Mesothelial cell of epicardium (in vitro differentiated cells): ENCODE data around the gene LCN9. TPM values are rescaled to one million over a fixed set of nuclear protein-coding genes. Genes with fewer than 3 reads are reported as not detected.
"Not testable (repeated sequence)": the region's sequence is repeated elsewhere in the genome, so short reads cannot be mapped to it uniquely, and the experiment has no call there.

Experiments
- DNase-seq, 2 experiments: peaks; one replicate each; pipeline ENCODE4 v3.0.0; 2021; ENCODE audit warnings: low spot score in 2 of 2; ENCODE audit not compliant: unreplicated experiment in 2 of 2
- H3K27ac Mint-ChIP-seq: 2 replicates; pipeline ENCODE4 v1.8.0; 2021; ENCODE audit warnings: mixed read lengths
- H3K27me3 Mint-ChIP-seq: 2 replicates; pipeline ENCODE4 v1.8.0; 2021; ENCODE audit warnings: low read depth, mixed read lengths
- H3K36me3 Mint-ChIP-seq: 2 replicates; pipeline ENCODE4 v1.8.0; 2021; ENCODE audit warnings: mixed read lengths
- H3K4me1 Mint-ChIP-seq: 2 replicates; pipeline ENCODE4 v1.8.0; 2021; ENCODE audit warnings: mixed read lengths
- H3K4me3 Mint-ChIP-seq: 2 replicates; pipeline ENCODE4 v1.8.0; 2021; ENCODE audit warnings: mild to moderate bottlenecking, moderate library complexity, mixed read lengths
- H3K9me3 Mint-ChIP-seq: 2 replicates; pipeline ENCODE4 v1.8.0; 2021; ENCODE audit warnings: mixed read lengths
- CTCF ChIP-seq: fragments of 200-600 bp; sonication (generic); IDR thresholded peaks from one replicate; pipeline ENCODE4 v1.5.0; 2021; ENCODE audit warnings: antibody characterized with exemption; ENCODE audit not compliant: unreplicated experiment
- total RNA-seq: library from RNA; stranded (reverse); gene quantifications from 3 replicates; pipeline ENCODE4 v1.2.1, GENCODE V29; 2021

LCN9 gene
- total RNA-seq, 1 donor from 2014 or later, result 1.7 TPM

GRCh38 chr9:135665795-135666189, 2.7 kb downstream of the LCN9 start:
- Mint-ChIP-seq H3K4me1 (peaks cover 27% of the 10 kb centered on the region), H3K4me3 (no peak overlapping the region), H3K27ac (no peak overlapping the region), H3K36me3 (peaks cover 2% of the 10 kb centered on the region), H3K27me3 (peaks cover 6% of the 10 kb centered on the region), H3K9me3 (peaks cover 9% of the 10 kb centered on the region)
- no peak for DNase-seq
- no peak for TF ChIP-seq CTCF

- Mint-ChIP-seq H3K36me3 (peaks cover 2% of the 10 kb centered on the region), H3K27me3 (peaks cover 6% of the 10 kb centered on the region), H3K4me1 (peaks cover 26% of the 10 kb centered on the region), H3K27ac (no peak overlapping the region), H3K9me3 (peaks cover 9% of the 10 kb centered on the region), H3K4me3 (no peak overlapping the region)
- no peak for DNase-seq
- TF ChIP-seq CTCF, result no peak
These were observed 3.7 kb downstream of the LCN9 start for GRCh38 chr9:135666534-135667462.

GRCh38 chr9:135667463-135668001, 4.4 kb downstream of the LCN9 start:
- Mint-ChIP-seq H3K9me3 (peaks cover 9% of the 10 kb centered on the region), H3K4me1 (peaks cover 19% of the 10 kb centered on the region), H3K4me3 (no peak overlapping the region), H3K36me3 (peaks cover 2% of the 10 kb centered on the region), H3K27ac (no peak overlapping the region), H3K27me3 (peaks cover 11% of the 10 kb centered on the region)
- no peak for TF ChIP-seq CTCF
- no peak for DNase-seq

GRCh38 chr9:135669018-135669417, 5.9 kb downstream of the LCN9 start:
- H3K27me3 Mint-ChIP-seq, result peaks cover 19% of the 10 kb centered on the region
- DNase-seq, H3K36me3 Mint-ChIP-seq, H3K4me3 Mint-ChIP-seq, H3K27ac Mint-ChIP-seq, H3K9me3 Mint-ChIP-seq: not testable (repeated sequence)
- peaks cover 13% of the 10 kb centered on the region for H3K4me1 Mint-ChIP-seq

GRCh38 chr9:135669616-135670285, 6.6 kb downstream of the LCN9 start:
- H3K27me3 Mint-ChIP-seq, result peaks cover 23% of the 10 kb centered on the region
- peaks cover 2% of the 10 kb centered on the region for H3K36me3 Mint-ChIP-seq
- H3K4me1 Mint-ChIP-seq, result peaks cover 7% of the 10 kb centered on the region
- no peak for DNase-seq
- peaks cover 9% of the 10 kb centered on the region for H3K9me3 Mint-ChIP-seq
- H3K27ac Mint-ChIP-seq, result no peak overlapping the region
- no peak for TF ChIP-seq CTCF
- H3K4me3 Mint-ChIP-seq, result no peak overlapping the region
